ENCODE data around the gene UST.
"Not testable (repeated sequence)": the region's sequence is repeated elsewhere in the genome, so short reads cannot be mapped to it uniquely, and the experiment has no call there.

Gene UST

GRCh38 chr6:148868314-148868713 lies 121.5 kb downstream of the UST start:
- DNase-seq (ENCODE audit: low read depth in 2 of 2): no peak

- no peak for DNase-seq (ENCODE audit: low read depth in 2 of 2)
These were observed 122.1 kb downstream of the UST start for GRCh38 chr6:148868901-148869300.

GRCh38 chr6:148869585-148869984 lies 122.8 kb downstream of the UST start:
- no peak for DNase-seq (ENCODE audit: low read depth in 2 of 2)

DNA sequence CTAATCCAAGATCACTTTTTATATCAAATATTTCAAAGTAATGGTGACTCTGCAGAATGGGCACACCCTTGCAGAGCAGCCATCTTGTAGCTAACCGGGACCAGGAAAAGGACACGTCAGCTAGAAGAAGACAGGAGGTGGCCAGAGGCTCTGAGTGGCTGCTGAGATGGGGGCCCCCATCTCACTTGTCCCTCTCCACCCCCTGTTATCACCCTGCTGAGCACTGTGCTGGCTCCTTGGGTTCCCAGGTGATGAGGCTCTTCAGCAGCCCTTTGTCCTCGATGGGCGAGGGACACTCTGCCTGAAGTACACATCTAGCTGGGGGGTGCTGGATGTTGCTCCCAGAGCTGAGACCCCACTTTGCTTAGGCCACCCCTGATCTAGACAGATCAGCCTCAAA lies 126.3 kb downstream of the UST start:
- DNase-seq (ENCODE audit: low read depth in 2 of 2): no peak

- DNase-seq (ENCODE audit: low read depth in 2 of 2): no peak
These were observed 127.0 kb downstream of the UST start for GRCh38 chr6:148873868-148874267.

- no peak for DNase-seq (ENCODE audit: low read depth in 2 of 2)
These were observed 128.0 kb downstream of the UST start for GRCh38 chr6:148874698-148875293.

GRCh38 chr6:148878683-148879082 lies 131.9 kb downstream of the UST start:
- DNase-seq (ENCODE audit: low read depth in 2 of 2): no peak

- not testable (repeated sequence) for DNase-seq (ENCODE audit: low read depth in 2 of 2)
These were observed 133.9 kb downstream of the UST start for GRCh38 chr6:148880742-148881141.

DNA sequence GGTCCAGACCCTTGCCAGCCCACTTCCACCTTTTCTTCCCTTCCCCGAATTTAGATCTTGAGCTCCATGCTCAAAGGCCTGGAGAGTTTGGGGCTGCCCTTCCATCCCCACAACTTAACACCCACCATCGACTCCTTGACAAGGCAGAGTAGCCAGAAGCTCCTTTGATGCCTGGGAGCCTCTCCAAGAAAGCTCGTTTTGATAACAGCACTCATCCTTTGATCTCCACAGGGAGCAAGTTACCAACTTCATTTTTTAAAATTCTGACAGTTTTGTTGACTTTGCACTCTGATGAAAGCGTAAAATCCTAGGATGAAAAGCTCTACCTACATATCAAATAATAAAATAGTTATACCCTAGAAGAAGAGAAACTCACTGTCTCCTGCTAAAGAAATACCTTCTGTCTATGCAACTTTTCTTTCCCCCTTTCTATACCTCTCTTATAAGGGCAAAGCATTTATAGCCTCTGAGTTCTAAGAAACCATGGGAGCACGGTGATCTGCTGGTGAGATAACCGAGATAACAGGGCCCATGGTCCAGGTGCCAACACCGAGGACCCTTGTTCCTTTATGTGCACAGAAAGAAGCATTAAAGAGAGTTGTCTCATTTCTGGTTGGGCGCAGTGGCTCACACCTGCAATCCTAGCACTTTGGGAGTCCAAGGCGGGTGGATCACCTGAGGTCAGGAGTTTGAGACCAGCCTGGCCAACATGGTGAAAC lies 134.9 kb downstream of the UST start:
- DNase-seq (ENCODE audit: low read depth in 2 of 2): no peak

GRCh38 chr6:148883270-148883669 lies 136.4 kb downstream of the UST start:
- no peak for DNase-seq (ENCODE audit: low read depth in 2 of 2)

DNA sequence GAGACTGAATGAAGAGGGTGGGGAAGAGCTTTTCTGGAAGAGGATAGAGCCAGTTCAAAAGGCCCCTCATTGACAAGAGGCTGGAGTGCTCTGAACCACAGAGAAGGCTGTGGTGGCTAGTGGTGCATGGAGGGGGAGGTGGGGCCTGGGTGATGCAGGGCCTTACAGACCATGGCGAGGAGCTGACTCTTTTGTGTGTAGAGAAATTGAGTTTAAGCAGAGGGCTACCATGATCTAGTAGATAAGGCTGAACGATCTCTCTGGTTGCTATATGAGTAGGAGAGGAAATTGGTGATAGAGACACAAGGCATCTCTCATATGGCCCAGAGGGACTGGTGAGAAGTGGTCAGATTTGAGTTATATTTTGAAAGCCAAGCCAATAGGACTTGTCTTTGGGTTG lies 137.6 kb downstream of the UST start:
- no peak for DNase-seq (ENCODE audit: low read depth in 2 of 2)

- DNase-seq (ENCODE audit: low read depth in 2 of 2): no peak
These were observed 138.5 kb downstream of the UST start for GRCh38 chr6:148885136-148885865.

DNA sequence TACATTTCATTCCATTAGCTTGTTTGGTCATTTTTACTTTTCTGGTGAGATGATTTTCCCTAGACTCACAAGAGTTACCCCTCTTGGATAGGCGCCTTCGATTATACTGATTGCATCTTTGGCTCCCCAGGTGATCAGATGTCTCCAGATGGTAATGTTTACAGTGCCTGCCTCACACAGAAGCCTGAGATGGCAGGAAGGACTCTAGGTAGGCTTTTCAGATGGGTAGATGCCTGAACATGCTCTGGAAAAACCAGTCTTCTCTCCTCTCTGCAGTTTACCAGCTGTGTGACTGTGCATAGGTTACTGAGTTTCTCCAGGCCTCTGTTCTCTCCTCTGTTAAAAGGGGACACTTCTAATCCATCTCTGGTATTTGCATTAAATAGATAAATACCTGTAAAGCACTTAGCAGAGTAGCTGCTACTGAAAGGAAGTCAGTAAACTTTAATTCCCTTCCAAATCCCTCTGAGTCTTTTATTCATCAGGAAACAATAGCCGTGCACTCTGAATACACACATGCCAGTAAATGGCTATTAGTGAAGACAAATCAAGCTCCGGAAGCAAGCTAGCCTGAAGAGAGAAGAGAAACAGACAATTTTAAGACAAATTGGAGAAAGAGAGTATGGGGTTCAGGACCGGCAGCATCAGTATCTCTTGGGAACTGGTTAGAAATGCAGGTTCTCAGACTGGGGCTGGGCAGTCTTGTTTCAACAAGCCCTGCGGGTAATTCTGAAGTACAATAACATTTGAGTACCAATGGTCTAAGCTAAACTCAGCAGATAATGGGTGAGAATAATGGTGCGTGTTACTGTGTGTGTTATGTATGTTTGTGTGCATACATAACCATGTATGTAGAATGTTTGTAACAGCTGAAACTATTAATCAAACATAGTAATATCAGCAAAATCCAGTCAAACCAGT lies 139.4 kb downstream of the UST start:
- no peak for DNase-seq (ENCODE audit: low read depth in 2 of 2)

GRCh38 chr6:148887181-148887580 lies 140.4 kb downstream of the UST start:
- no peak for DNase-seq (ENCODE audit: low read depth in 2 of 2)

DNA sequence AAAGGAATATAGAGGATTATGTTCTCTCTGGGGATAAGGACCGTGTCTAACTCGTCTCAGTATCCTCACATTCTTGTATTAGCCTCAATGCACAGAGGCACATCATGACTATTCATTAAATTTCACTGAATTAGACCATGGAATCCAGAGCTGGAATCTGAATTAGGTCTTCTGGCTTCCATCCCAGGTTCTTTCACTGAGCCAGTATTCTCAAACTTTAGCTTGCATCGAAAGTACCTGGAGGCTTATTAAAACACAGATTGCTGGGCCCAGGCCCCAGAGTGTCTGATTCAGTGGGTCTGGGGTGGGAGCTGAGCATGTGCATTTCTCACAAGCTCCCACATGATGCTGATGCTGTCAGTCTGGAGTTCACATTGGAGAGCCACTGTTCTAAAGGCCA lies 142.0 kb downstream of the UST start:
- no peak for DNase-seq (ENCODE audit: low read depth in 2 of 2)

GRCh38 chr6:148890096-148890495 lies 143.3 kb downstream of the UST start:
- DNase-seq (ENCODE audit: low read depth in 2 of 2): no peak

GRCh38 chr6:148890652-148891404 lies 144.0 kb downstream of the UST start:
- DNase-seq (ENCODE audit: low read depth in 2 of 2): no peak

DNA sequence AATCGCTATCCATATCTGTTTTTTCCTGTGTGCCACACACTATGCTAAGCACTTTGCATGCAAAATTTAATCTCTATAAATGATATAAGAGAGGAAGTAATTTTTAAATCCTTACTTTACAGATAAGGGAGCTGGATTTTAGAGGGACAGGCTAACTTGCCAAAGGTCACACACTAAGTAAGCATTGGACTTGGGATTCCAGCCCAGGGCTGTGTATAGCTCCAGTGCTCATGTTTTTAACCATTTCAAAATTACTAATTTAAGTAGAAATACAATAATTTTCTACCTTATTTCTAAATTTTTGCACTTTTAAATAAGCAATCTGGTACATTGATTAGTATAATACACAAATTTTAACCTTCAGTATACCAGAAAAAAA lies 144.6 kb downstream of the UST start:
- DNase-seq (ENCODE audit: low read depth in 2 of 2): no peak

DNA sequence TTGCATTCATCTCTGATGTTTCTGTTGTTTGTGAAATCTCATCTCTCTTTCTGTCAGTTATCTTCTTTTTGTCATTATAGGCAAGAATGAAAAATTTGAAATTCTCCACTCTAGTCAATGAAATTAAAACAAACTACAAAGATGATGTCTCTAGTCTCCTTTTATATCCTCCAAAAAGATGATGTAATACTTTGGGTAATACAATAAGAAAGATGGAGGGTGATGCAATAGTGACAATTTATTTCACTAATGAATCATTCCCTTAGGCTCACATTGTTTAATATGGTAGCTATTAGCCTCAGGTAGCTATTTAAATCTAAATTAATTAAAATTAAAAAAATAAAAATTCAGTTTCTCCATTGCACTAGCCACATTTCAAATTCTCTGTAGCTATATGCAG lies 145.4 kb downstream of the UST start:
- DNase-seq (ENCODE audit: low read depth in 2 of 2): no peak

GRCh38 chr6:148893073-148893472 lies 146.2 kb downstream of the UST start:
- DNase-seq (ENCODE audit: low read depth in 2 of 2): no peak

GRCh38 chr6:148893481-148893880 lies 146.7 kb downstream of the UST start:
- no peak for DNase-seq (ENCODE audit: low read depth in 2 of 2)

Measured in stimulated activated CD4-positive, alpha-beta T cell treated with anti-CD3 and anti-CD28 coated beads, Interleukin-4, amount 100 ng/mL, for 48 hours (primary cell).